NCI-H146 treated with DMSO at 0.1 percent for 48 hours (cell line): Measurements from ENCODE around the gene PPARG.
"Not testable (repeated sequence)": the region's sequence is repeated elsewhere in the genome, so short reads cannot be mapped to it uniquely, and the experiment has no call there.

Experiments
- DNase-seq: peaks from one replicate; lab custom pipeline; 2025; ENCODE audit not compliant: unreplicated experiment; lab: John Stamatoyannopoulos, UW

Gene PPARG

DNA sequence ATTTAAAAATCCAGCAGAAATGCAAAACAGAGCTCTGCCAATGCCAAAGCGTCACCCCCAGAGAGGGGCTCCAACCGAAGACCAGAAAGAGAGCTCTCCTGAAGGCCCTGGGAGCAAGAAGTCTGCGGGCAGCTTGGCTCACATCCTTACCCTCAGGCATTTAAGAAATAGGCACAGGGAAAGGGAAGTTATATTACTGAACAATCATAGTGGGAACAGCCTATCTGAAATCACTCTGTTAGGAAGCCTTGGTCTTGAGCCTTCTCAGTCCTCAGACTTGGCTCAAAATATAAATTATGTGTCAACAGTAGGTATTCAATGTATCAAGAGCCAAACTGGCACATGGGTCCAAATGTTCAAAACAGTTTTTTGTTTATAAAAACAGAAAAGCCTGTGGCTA is 10.3 kb upstream of the PPARG start:
- no peak for DNase-seq

DNA sequence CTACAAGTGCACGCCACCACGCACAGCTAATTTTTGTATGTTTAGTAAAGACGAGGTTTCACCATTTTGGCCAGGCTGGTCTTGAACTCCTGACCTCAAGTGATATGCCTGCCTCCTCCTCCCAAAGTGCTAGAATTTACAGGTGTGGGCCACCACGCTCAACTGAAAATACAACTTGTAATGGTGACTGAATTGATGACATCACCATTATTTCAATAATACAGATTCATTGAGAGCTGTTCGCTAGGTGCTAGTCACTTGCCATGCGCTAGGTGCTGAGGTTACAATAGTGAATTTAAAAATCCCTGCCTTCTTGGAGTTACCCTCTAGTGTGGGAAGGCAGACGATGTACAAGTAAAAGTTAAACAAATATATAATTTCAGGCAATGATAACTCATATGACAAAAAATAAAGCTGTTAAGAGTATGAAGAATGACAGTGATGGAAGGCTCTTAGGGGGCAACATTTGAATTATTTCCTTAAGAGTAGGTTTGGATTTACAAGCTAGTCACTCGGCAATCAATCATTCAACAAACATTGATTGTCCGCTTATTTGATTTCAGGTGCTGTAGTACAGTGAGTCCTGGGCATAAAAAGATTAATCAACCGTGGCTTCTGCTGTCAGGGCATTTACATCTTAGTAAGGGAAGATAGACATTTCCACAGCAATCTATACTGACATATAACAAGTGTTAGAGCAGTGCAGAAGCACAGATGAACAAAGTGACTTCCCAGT is 9.1 kb upstream of the PPARG start:
- no peak for DNase-seq

DNA sequence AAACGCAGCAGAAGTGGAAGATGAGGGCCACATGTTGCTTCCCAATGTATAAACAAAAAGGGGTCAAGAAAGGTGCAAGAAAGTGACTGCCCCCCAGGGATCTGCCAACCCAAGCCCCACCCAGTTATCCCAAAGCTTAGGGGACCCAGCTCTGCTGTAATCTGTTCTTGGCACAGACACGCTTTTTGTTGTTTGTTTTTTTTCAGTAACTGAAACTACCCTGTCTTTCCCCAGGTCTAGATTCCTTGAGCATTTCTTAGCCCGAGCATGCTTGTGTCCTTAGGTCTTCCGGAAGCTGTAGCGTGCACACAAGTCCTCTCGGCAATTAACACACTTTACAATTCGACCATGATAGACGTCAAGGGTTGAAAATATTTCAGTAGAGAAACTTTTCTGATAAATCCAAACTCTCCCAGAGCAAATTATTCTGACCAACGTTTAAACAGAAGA is 8.5 kb upstream of the PPARG start:
- no peak for DNase-seq

DNA sequence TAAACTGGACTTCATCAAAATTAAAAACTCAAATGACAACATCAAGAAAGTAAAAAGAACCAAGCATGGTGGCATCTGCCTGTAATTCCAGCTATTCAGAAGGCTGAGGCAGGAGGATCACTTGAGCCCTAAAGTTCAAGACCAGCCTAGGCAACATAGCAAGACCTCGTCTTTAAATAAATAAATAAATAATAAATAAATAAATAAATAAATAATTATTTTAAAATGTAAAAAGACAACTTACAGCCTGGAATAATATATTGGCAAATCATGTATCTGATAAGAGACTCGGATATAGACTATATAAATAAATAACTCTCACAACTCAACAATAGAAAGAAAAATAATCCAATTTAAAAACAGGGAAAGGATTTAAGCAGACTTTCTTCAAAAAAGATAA is 4.3 kb upstream of the PPARG start:
- DNase-seq: no peak

DNA sequence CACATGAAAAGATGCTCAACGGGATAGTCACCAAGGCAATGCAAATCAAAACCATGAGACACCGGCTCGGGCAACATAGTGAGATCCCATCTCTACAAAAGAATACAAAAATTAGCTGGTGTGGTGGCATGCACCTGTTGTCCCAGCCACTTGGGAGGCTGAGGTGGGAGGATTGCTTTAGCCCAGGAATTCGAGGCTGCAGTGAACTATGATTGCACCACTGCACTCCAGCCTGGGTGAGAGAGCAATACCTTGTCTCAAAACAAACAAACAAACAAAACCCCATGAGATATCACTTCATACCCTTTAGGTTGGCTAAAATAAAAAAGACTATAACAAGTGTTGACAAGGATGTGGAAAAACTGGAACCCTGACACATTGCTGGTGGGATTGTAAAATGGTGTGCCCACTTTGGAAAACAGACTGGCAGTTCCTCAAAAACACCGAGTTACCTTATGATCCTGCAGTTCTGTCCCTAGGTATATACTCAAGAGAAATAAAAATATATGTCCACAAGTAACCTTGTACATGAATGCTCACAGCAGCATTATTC is 3.8 kb upstream of the PPARG start:
- DNase-seq: no peak

DNA sequence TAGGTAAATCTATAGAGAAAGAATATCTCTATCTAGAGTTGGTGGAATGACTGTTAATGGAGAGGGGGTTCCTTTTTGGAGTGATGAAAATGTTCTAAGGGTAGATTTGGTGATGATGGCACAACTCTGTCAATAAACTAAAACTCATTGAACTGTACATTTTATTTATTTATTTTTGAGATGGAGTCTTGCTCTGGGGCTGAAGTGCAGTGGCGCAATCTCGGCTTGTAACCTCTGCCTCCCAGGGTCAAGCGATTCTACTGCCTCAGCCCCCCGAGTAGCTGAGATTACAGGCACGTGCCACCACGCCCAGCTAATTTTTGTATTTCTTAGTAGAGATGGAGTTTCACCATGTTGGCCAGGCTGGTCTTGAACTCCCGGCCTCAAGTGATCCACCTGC is 3.1 kb upstream of the PPARG start:
- DNase-seq: not testable (repeated sequence)

DNA sequence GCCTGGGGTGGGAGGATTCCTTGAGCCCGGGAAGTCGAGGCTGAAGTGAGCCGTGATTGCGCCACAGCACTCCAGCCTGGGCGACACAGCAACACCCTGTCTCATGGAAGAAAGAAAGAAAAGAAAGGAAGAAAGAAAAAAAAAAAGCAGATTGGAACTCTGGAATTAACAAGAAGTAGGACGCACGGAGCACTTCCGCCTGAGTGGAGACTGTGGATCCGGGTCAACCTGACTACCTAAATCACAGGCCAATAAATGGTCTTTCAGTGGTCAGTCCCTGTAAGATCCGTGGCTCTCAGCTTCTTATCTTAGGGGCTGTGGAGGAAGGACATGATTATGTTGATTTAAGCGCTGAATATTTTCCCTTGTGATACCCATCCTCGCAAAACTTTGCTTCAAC is 2.4 kb upstream of the PPARG start:
- no peak for DNase-seq

DNA sequence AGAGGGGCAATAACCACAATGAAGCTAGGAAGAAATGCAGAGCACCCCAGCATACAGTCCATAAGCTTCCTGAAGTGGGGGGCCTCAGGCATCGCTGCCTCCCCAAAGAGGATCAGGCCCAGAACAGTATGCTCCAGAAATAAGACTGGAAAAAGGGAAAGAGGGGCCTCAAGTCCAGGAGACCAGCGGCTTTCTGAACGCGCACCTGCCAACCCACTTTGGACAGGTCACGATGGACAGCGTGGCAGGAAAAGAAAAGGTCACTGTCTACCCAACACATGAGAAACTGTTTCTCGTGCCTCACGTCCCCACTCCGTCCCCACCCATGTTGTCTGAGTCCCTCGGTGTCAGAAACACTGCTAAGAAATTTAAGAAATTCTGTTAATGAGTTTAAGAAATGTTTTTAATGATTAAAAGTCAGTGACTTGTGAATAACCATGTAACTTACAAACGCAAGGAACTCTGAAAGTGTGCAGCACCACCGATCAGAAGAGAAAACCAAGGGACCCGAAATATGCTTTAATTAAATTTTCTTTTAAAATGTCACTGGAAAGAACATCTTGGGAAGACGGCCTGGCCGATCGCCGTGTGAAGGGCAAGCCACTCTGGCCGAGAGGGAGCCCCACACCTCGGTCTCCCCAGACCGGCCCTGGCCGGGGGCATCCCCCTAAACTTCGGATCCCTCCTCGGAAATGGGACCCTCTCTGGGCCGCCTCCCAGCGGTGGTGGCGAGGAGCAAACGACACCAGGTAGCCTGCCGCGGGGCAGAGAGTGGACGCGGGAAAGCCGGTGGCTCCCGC is 1.7 kb upstream of the PPARG start:
- no peak for DNase-seq

DNA sequence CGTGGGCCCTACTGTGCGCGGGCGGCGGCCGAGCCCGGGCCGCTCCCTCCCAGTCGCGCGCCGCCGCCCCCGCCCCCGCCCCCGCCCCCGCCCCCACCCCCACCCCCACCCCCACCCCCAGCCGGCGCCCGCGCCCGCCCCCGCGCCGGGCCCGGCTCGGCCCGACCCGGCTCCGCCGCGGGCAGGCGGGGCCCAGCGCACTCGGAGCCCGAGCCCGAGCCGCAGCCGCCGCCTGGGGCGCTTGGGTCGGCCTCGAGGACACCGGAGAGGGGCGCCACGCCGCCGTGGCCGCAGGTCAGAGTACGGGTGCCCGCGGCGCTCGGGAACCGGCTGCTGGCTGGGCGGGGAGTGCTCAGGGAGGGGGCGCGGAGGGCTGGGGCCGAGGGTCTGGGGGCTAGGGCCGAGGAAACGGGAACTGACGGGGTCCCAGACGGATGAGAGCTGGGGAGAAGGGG is 1.1 kb upstream of the PPARG start:
- DNase-seq: no peak

DNA sequence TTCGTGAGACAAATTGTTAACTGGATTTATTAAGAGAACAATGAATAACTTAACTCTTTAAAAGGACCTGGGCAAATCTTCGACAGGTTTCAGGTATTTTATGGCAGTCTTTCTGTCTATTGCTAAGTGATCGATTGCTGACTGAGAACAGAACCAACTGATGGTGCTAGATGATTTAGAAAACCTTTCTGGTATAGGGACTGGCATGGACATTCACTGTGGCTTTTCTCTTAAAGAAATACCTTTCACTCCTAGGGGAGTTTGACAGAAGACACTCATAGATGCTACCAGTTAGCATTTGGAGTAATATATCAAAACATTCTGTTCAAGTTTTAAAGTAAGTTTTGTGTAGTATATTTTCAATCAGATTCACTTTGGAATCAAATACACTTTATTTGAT is 654 bp downstream of the PPARG start:
- DNase-seq: no peak

DNA sequence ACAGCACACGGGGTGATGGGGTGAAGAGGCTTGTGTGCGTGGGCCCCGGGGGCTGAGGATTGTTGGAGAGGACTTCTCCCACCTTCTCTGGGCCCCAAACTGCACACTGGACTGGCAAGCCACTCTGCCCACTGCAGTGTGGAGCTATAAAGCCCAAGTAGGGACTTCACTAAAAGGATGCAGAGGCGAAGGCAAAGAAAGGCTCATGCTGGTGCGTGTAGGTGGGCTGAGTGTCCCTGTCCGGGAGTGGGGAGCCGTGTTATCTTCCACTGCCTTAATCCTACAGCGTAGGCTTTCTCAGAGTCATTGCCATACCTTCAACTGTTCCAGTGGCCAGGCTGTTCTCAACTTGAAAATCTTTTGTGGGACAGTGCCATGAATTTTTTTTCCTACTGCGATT is 3.9 kb downstream of the PPARG start:
- no peak for DNase-seq

DNA sequence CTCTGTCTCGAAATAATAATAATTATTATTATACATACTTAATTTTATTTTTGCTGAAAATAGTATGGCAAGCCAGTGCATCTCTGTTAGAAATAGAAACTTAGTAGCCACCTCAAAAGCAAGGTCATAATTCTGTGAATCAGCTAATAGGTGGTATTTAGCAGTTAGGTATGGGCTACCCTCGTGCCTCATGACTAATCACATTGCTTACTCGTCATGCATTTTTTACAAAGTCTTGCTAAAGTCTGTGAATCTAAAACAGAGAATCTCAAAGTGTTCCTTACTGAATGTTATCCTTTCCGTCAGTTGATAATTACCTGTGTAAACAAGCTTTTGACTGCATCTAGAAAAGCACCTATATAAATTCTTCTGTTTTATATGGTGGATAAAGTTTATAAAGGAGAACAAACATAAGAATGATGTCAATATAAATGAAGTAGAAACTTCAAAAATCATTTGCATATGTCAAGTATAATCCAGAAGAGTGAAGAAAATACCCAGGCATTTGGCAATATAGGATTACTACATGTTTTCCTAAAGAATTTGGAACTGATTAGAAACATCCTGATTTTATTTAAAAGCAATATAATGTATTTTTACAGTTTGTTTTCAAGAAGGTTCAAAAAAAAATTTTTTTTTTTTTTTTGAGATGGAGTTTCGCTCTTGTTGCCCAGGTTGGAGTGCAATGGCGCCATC is 6.2 kb downstream of the PPARG start:
- DNase-seq: no peak

DNA sequence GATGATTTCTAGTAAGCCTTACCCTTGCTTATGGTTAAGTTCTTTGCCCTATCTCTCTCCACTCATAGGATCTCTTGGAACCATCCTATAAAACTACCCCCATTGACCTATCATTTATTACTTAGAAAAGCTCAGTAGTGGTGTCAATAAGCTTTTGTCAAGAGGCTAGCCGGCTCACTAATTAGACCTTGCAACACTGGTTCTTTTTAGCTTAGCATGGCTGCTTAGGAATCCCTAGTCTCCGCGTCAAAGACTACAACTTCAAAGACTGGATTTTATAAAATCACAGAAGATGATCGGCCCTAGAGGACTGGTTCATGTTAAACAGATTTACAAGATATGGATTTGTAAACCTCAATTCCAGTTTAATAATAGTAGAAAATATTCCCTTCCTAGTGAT is 7.6 kb downstream of the PPARG start:
- no peak for DNase-seq

DNA sequence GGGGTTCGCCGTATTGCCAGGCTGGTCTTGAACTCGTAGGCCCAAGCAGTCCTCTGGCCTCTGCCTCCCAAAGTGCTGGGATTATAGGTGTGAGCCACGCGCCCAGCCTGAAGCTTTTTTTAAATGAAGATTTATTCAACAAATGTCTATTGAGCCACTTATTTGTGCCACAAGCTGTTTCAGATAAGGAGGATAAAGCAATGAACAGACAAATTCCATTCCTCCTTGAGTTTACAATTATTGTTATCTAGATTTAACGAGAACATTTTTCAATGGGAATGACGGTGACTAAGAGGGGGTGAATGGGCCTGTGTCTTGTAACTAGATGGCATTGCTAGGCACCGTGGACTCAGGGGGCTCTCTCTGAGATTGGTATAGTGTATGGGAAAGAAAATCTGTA is 10.2 kb downstream of the PPARG start:
- no peak for DNase-seq

DNA sequence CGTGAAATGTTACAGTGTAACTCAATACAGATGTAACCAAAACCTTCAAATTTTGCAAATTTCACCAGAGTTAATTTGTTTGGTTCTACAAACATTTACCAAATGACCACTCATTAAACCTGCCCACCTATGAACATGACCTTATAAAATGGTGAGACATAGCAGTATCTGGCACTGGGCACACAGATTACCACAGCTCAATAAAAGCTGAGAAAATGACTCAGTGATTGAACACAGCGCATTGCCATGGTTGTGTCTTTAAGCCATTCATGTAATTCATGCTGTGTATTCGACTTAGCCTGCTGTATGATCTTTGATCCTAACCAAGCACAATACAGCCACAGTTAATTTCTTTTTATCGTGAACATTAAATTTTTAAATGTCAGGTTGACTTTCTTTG is 11.3 kb downstream of the PPARG start:
- DNase-seq: no peak

DNA sequence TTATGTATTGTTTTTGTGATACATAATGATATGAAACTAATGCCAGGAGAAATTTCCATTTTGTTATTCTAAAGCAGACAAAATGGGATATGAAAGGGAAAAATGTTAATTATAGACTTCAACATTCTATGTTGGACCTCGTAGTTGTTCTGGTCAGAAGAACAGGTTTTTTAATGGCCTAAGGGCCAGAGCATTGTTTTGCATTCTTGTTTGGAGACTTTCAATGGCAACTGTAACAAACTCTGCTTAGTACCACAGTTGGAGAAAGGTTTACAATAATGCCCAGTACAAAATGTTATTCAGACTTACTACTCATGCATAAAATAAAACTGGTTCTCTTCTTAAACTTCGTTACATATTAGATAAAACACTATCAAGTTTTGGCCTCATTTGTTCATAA is 12.2 kb downstream of the PPARG start:
- DNase-seq: no peak

DNA sequence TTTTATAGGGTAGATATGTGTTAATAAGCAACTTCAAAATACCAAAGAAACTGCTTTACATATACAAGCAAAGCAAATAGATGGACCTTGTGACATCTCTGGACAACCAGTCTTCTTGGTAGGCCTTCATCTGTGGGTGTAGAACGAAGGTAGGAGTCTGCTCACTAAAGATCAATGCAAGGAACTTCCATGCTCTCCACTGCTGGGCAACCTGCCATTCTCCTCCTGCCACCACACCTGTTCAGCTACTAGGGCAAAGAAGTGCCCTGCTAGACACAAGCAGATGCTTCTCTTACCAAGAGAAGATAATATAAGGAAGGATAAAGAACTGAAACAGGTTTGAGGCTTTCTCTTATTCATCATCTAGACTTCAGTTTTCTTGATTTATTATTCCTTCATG is 12.6 kb downstream of the PPARG start:
- no peak for DNase-seq

DNA sequence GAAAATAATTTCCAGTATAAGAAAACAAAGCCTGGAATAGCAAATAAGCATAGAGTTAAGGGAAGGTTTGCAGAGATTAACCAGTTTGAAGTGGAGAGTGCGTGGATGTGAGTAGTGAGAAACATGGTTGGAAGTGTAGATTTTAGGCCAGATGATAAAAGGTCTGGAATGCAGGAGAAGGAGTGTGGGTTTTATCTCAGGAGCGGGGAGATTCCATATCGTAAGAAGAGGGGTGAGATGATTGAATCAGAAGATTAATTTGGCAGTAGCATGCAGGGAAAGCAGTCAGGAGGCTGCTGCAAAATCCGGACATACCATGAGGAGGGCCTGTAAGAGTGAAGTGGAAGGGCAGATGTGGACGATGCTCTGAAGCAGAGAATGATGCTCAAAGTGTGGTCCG is 13.7 kb downstream of the PPARG start:
- DNase-seq: no peak

DNA sequence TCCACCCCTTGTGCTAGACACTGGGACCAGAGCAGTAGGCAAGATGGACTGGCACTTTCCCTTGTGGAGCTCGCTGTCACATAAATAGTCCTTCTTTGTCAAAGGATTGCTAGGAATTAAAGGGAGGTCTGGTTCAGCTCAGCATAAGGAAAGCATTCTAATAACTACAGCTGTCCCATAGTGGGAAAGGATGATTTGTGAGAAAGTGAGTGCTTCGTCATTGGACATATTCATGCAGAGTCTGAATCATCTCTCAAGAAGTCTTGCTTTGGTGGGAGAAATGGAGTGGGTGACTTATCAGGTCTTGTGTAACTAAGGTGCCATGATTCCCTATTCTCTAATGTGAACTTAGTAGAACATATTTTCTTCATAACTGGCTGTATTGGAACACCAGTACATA is 14.7 kb downstream of the PPARG start:
- no peak for DNase-seq

DNA sequence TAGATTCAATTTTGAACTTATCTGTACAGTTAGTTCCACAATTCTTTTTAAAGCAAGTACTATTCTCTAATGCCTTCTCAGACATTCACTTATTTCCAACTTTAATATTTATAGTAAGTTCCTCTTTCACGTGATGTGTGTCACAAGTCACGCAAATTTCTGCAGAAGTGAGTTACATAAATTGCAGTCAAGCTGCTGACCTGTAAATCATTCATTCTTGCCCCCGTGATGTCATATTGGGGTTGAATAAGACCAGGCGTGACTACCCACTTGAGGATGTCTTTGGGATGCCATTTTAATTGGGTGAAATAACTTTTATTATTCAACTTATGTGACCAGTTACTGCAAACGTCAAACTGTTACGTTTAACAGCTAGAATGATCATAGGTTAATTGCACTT is 15.1 kb downstream of the PPARG start:
- DNase-seq: no peak

DNA sequence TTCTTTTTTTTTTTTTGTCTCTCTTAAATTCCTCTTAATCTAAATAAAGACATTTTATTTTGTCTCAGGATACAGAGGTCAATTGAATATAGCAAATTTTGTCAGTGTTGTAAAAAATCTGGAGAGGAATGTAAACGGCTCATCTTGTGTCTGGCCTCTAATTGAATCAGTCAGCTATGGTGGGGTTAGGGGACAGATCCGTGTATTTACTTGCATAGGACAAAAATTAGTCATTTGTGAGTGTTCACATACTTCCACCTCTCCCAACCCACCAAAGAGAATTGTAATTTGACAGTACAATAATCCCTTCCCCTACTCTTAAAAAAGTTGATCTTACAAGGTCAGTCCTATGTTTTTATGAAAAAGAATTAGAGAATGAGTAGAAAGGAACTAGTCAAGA is 18.3 kb downstream of the PPARG start:
- no peak for DNase-seq

DNA sequence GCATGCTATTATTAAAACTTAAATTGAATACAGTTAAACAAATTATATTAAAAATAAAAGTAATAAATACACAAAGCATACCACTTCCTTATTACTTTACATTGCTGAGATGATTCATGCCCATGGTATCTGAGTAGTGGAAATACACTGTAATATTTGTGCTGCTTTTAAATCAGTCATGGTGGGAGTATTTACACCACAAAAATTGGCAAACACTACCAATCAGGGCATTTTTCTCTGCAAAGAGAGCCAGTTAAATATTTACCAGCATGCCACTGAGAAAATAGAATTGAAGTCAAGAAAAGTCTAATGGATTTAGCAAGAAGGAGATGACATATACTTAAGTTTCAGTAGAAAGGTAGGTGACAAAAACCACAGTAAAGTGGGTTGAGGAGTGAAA is 19.6 kb downstream of the PPARG start:
- no peak for DNase-seq
